HG03460 (cell line): Measurements from ENCODE around the gene VARS2.

Experiments used
- ATAC-seq: cut with Tn5 transposase; IDR thresholded peaks from one replicate; pipeline ENCODE4 v1.9.1; 2021; ENCODE audit not compliant: unreplicated experiment

VARS2 gene

GRCh38 chr6:30884521-30885480, 29.2 kb upstream of the VARS2 start:
- ATAC-seq: no peak

DNA sequence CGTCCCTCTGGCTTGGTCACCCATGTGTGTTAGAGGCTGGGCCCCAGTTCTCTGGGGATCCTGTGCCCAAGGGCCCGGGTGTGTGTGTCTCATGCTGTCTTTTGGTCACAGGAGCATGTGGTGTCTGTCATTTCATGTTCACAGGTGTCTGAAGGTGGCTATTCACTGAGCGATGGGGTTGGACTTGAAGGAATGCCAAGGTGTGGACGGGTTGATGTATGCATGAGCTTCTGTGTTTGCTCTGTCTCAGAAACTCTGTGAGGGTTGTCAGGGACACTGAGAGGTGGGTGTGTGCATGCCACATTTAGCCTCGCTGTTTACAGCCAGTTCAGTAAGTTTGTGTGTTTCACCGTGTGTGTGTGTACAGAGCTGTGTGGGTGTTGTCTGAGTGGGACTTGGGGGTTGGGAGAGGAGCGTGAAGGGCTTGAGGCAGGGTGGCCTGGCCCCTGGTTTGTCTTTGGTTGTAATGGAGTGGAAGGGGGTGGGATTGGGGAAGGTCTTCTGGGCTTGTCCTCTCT, 28.5 kb upstream of the VARS2 start:
- no peak for ATAC-seq

DNA sequence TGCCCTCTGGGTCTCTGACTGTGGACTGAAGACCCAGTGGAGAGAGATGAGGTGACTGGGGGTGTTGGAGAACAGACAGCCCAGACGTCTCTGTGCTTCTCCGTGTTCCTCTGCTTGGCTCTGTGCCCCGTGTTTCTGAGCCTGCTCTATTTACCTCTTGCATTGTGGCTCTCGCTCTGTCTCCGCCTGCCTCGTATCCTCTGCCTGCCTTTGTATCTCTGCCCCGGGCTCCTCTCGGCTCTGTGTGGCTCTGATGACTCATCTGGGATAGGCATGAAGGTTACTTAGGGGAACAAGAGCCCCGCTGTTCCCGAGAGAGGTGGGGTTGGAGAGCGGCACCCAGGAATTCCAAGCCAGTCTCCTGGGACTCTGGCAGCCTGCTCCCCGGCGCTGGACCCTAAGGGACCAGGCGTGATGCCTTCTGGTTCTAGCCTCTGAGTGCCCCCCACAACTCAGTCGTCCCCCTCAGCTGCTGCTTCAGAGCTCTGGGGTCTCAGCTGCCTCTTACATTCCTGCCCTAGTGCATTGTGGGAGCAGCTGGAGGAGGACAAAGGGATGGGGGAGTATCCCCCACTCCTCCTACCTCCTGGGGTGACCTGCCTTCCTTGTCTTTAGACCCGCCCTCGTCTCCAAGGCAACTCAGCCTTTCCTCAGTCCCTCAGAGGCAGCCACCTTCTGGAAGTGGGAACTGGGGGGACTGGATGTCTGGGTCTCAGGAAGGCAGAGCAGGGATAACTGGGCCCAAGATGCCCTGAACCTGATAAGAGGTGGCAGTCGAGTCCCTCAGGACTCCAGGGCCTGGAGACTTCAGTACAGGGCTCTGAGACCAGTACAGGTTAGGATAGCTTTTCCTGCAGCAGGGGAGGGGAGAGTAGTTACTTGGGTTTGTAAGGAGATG, 27.8 kb upstream of the VARS2 start:
- no peak for ATAC-seq

DNA sequence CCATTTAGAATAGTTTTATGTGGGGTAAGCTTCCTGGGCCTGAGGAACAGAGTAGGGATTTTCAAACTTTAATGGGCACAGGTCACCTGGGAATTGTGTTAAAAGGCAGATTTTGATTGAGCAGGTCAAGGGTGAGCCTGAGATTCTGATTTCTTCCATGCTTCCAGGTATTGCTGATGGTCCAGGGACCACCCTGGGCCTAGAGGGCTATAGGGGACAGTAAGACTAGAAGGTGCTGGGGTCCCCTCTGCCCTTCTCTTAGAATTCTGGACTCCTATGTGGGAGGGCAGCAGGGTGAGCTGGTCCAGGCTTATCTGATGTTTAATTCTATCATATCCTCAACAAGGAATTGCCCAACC, 27.2 kb upstream of the VARS2 start:
- ATAC-seq: no peak

DNA sequence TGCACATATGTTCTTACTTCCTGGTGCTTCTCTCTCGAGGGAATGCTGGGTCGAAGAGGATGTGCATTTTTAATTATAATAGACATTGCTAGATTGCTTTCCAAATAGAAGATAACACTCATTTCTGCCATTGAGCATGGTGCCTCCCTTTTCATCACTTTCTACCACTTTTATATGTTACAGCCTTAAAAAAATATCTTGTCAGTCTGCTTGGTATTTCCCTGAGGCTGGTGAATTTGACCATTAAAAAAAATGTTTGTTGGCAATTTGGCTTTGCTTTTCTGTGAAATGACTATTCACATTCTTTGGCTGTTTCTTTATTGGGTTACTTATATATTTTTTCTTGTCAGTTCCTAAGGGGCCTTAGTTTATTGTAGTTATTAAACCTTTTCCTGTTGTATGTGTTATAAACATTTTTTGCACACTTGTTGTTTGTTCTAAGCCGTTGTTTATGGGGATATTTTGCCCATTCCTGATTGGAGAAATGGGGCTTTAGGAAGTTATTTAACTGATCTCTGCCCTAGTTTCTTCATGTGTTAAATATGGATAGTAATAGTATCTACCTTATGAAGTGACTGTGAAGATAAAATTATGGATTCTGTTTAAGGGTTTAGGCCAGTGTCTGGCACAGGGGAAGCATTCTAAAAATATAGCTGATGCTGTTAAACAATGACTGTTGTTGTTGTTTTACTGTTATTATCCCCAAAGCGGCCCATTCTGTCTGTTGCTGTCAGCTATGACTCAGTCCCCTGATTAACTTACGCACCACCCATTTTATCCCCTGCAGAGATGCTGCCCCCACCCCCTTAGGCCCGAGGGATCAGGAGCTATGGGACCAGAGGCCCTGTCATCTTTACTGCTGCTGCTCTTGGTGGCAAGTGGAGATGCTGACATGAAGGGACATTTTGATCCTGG, 25.9 kb upstream of the VARS2 start:
- ATAC-seq: no peak

DNA sequence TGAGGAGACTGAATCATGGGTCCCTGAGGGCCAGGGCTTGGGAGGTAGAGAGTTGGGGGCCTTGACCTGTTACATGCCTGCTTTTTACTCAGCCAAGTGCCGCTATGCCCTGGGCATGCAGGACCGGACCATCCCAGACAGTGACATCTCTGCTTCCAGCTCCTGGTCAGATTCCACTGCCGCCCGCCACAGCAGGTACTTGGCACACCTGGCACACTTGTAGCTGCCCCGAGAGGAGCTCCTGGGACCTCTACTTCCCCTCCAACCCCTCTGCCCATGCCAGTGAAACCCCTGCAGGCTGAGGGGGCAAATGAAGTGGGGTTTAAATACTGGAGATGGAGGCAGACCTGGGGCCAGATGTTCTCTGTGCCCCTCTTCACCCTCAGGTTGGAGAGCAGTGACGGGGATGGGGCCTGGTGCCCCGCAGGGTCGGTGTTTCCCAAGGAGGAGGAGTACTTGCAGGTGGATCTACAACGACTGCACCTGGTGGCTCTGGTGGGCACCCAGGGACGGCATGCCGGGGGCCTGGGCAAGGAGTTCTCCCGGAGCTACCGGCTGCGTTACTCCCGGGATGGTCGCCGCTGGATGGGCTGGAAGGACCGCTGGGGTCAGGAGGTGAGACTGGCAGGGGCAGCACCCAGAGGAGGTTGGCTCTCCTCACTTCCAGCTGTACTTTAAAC, 25.1 kb upstream of the VARS2 start:
- ATAC-seq: no peak

GRCh38 chr6:30889496-30889885, 24.5 kb upstream of the VARS2 start:
- no peak for ATAC-seq

- no peak for ATAC-seq
Observed at GRCh38 chr6:30889921-30890645, 24.0 kb upstream of the VARS2 start.

DNA sequence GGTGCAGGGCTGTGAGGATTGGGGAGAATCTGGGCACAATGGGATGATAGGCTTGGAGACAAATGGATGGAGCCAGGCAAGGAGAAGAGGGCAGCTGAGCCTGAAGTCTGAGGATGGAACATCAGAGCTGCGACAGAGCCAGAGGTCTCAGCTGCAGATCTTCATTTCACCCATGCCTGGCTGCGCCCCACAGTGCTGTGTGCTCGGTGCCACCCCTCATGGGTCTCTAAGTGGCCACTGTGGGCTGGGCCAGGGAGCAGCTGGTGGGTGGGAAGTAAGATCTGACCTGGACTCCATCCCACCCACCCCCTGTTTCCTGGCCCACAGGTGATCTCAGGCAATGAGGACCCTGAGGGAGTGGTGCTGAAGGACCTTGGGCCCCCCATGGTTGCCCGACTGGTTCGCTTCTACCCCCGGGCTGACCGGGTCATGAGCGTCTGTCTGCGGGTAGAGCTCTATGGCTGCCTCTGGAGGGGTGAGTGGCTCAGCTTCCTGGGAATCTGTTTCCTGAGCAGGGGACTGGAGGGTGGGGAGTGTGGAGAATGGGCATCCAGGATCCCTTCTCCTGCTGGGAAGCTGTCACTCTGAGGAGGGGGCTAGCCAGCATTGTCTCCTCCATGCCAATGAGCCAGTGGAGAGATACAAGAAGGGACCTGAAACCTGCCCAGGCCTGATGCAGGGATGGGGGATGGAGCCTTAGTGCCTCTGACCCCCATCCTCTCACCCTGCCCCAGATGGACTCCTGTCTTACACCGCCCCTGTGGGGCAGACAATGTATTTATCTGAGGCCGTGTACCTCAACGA, 23.2 kb upstream of the VARS2 start:
- ATAC-seq: no peak

- ATAC-seq: no peak
Observed at GRCh38 chr6:30891450-30891723, 22.7 kb upstream of the VARS2 start.

GRCh38 chr6:30891816-30892538, 22.1 kb upstream of the VARS2 start:
- ATAC-seq: no peak

- no peak for ATAC-seq
Observed at GRCh38 chr6:30893001-30893591, 20.9 kb upstream of the VARS2 start.

DNA sequence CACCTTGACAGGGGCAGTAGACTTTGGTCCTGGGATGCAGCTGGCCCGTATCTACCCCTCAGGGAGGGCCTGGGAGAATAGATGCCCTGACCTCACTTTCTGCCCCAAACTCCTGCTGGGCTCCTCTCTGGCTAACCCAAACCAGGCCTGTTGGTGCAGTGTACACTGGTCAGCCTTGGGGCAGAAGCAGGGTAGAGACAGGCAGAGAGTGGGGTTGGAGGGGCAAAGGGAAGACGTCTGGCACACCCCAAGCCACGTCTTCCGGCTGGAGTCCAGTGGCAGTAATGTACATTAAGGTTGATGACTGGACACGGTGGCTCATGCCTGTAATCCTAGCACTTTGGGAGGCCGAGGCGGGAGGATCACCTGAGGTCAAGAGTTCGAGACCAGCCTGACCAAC, 20.4 kb upstream of the VARS2 start:
- ATAC-seq: no peak

GRCh38 chr6:30894381-30894780, 19.7 kb upstream of the VARS2 start:
- ATAC-seq: no peak

DNA sequence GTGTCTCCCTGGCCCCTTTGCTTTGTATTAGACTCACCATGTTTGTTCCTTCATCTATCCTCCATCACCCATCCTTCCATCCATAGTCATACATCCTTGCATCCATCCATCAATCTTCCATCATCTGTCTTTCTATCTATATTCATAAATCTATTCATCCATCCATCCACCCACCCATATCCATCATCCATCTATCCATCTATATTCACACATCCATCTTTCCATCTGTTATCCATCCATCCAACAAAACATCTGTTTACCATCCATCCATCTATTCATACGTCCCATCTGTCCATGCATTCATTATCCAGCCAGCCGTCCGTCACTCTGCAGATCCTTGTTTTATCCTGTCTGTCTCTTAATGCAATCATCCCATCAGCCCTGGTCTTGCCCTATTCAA, 19.1 kb upstream of the VARS2 start:
- ATAC-seq: no peak

DNA sequence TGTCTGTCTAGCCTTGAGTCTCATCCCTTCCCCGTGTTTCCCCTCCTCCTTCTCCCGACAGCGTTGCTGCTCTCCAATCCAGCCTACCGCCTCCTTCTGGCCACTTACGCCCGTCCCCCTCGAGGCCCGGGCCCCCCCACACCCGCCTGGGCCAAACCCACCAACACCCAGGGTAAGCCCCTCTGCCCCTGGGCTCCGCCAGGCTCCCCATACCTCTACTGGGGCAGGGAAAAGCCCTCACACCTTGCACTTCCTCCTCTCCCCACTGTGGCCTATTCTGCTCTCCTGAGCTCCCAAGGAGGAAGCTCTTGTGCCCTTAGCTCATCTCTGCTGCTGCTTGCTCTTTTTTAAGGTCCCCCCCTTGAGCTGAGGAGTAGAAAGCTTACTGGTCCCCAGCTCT, 18.7 kb upstream of the VARS2 start:
- no peak for ATAC-seq

DNA sequence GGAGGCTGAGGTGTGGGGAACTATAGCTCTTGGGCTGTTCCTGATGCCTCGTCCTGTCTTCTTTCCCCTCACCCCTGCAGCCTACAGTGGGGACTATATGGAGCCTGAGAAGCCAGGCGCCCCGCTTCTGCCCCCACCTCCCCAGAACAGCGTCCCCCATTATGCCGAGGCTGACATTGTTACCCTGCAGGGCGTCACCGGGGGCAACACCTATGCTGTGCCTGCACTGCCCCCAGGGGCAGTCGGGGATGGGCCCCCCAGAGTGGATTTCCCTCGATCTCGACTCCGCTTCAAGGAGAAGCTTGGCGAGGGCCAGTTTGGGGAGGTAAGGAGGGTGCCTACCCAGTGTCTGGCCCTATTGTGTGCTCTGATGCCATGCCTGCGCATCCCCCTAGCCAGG, 17.5 kb upstream of the VARS2 start:
- no peak for ATAC-seq

DNA sequence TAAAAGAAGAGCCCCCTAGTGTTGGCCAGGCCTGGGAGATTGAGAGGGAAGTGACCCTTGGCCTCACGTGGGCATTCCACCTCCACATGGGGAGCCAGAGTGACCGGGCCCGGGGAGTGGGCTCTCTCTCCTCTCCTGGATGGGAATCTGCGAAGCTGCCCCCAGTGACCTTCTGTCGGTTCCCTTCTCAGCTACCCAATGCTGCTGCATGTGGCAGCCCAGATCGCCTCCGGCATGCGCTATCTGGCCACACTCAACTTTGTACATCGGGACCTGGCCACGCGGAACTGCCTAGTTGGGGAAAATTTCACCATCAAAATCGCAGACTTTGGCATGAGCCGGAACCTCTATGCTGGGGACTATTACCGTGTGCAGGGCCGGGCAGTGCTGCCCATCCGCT, 16.2 kb upstream of the VARS2 start:
- ATAC-seq: no peak
